NB4 (cell line): ENCODE results near the gene DKC1.
"Not testable (repeated sequence)": the region's sequence is repeated elsewhere in the genome, so short reads cannot be mapped to it uniquely, and the experiment has no call there.

ENCODE experiments used
- DNase-seq: peaks from one replicate; pipeline ENCODE4 v3.0.0; 2010; ENCODE audit warnings: low read depth
- H3K4me3 ChIP-seq: one replicate; pipeline ENCODE4 v1.5.1; 2011; ENCODE audit warnings: mild to moderate bottlenecking, low read depth, low read length, moderate library complexity
- MYC ChIP-seq: IDR thresholded peaks from 2 replicates; pipeline ENCODE4 v1.6.1; 2011; ENCODE audit warnings: low read depth, low read length
- POLR2A ChIP-seq: IDR thresholded peaks from 2 replicates; pipeline ENCODE4 v1.6.1; 2011; ENCODE audit warnings: mild to moderate bottlenecking; ENCODE audit not compliant: insufficient read length; ENCODE audit errors: extremely low read depth
- TF ChIP-seq, protein P1 (sequence below): IDR thresholded peaks from one replicate; pipeline ENCODE4 v1.5.1; 2012; ENCODE audit warnings: low read depth, low read length
- TF ChIP-seq, protein P2 (sequence below): IDR thresholded peaks from 2 replicates; pipeline ENCODE4 v1.6.1; 2011; ENCODE audit warnings: low read depth, low read length

The DKC1 gene

DNA sequence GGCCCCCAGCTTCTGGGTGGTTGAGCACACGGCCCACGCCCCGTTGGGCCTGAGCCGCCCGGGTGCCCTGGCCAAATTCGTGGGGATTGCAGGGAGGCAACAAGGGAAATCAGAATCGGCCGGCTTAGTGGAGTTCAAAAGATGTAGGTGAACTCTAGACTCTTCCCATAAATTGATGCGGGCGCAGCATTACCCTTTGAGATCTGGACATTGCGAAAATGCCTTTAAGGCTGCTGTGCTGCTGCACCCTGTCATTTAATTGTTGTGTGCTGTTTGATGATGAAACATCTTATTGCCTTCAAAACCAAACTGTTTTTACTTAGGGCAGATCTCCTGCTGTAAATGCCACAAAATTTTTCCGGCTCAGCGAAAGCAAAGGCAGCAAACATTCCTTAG is 43.0 kb downstream of the DKC1 start:
- peak overlapping the region; percentile 37 for H3K4me3 ChIP-seq
- no peak for DNase-seq
- TF ChIP-seq MYC (no peak), POLR2A (no peak)
- TF ChIP-seq, protein P1, sequence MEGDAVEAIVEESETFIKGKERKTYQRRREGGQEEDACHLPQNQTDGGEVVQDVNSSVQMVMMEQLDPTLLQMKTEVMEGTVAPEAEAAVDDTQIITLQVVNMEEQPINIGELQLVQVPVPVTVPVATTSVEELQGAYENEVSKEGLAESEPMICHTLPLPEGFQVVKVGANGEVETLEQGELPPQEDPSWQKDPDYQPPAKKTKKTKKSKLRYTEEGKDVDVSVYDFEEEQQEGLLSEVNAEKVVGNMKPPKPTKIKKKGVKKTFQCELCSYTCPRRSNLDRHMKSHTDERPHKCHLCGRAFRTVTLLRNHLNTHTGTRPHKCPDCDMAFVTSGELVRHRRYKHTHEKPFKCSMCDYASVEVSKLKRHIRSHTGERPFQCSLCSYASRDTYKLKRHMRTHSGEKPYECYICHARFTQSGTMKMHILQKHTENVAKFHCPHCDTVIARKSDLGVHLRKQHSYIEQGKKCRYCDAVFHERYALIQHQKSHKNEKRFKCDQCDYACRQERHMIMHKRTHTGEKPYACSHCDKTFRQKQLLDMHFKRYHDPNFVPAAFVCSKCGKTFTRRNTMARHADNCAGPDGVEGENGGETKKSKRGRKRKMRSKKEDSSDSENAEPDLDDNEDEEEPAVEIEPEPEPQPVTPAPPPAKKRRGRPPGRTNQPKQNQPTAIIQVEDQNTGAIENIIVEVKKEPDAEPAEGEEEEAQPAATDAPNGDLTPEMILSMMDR, result no peak
- TF ChIP-seq, protein P2, sequence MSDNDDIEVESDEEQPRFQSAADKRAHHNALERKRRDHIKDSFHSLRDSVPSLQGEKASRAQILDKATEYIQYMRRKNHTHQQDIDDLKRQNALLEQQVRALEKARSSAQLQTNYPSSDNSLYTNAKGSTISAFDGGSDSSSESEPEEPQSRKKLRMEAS, result no peak

DNA sequence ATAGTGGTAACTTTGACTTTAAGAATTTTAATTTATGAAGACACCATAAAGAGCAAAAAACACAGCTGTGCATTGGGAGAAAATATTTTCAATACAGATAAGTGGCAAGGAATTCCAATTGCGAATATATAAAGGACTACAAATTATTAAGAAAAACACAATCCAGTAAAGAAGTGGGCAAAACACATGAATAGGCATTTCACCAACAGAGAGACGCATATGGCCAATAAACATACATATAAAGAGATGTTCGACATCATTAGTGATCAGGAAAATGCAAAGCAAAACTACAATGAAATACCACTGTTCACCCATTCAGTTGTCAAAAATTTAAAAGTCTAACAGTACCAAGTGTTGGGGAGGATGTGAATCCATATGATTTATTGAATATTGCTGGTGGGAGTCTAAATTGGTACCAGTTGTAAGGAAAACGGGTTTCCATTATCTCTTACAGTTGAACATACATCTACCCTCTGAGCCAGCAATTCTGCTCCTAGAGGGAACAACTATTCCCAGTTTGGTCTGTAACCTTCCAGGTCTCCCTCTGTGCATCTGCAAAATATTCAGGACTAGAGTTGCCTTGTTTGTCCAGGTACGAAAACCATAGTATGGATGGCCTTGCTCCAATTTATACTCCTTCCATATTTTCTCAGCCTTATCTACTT is 44.3 kb downstream of the DKC1 start:
- no peak overlapping the region for H3K4me3 ChIP-seq
- TF ChIP-seq, protein P1, result no peak
- TF ChIP-seq, protein P2, result no peak
- TF ChIP-seq POLR2A, result no peak
- TF ChIP-seq MYC, result no peak
- DNase-seq, result no peak

DNA sequence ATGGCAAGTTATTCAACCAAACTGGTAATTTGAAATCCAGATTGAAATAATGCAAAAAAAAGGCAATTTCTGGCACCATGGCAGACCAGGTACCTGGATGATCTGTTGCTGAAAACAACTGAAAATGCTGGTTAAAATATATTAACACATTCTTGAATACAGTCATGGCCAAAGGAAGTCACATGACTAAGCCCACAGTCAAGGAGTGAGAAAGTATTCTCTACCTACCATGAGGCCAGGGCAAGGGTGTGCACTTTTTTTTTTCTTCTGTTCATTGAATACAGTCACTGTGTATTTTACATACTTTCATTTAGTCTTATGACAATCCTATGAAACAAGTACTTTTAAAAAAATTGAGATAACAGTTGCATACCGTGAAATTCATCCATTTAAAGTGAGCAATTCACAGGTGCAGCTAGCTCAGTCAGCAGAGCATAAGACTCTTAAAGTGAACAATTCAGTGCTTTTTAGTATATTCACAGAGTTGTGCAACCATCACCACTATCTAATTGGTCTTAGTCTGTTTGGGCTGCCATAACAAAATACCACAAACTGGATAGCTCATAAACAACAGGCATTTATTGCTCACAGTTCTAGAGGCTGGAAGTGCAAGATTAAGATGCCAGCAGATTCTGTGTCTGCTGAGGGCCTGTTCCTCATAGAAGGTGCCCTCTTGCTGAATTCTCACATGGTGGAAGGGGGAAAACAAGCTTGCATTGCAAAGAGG is 47.4 kb downstream of the DKC1 start:
- H3K4me3 ChIP-seq, result no peak overlapping the region
- TF ChIP-seq, protein P1, result no peak
- TF ChIP-seq, protein P2, result peak; percentile 29; the same call in 1 of the 2 replicates
- peak; percentile 42 for DNase-seq

DNA sequence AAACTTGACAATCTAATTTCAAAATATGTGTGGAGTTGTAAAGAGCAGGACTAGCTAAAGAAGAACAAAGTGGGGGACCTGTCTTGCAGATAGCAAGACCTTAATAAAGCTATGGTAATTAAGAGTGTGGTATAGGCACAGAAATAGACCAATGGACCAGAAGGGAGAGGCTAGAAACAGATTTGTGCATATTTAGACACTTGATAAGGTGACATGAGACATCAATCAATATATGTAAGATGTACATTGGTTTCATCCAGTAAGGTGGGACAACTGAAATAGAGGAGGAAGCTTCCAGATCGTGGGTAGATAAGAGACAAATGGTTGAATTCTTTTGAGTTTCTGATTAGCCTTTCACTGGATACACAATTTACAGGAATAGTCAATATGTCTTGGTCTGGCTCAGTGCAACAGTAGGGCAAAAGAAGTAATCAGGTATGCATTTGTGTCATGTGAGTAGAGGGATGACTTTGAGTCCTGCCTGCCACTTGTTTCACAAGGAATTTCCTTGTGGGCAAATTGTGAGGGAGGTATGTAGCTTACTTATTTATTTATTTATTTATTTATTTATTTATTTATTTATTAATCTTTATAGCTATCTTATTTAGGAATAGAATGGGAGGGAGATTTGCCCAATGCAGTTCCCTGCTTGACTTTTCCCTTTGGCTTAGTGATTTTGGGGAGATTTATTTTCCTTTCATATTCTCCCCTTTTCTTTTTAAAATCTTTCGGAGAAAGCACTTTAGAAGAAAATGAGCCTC is 49.9 kb downstream of the DKC1 start:
- no peak overlapping the region for H3K4me3 ChIP-seq
- no peak for DNase-seq
- no peak for TF ChIP-seq POLR2A

DNA sequence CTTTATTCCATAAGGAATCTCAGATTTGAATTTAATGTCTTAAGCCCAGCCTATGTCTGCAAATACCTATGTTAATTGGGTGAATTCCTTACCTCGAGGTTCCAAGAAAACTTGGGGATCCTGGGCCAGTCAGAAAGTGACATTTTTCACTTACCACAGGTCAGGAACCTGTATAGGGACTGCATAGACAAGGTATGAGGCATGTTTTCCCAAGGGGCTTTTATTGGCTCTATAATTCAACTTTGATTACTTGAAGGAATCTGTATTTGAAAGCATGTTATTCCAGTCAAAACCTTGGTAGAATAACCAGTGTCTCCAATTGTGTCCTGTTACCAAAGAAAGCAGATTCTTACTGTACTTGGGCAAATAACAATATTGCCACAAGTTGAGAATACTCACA is 51.1 kb downstream of the DKC1 start:
- TF ChIP-seq POLR2A, result no peak
- TF ChIP-seq, protein P2, result no peak
- TF ChIP-seq MYC, result no peak
- TF ChIP-seq, protein P1, result no peak
- H3K4me3 ChIP-seq, result no peak overlapping the region
- DNase-seq, result no peak

DNA sequence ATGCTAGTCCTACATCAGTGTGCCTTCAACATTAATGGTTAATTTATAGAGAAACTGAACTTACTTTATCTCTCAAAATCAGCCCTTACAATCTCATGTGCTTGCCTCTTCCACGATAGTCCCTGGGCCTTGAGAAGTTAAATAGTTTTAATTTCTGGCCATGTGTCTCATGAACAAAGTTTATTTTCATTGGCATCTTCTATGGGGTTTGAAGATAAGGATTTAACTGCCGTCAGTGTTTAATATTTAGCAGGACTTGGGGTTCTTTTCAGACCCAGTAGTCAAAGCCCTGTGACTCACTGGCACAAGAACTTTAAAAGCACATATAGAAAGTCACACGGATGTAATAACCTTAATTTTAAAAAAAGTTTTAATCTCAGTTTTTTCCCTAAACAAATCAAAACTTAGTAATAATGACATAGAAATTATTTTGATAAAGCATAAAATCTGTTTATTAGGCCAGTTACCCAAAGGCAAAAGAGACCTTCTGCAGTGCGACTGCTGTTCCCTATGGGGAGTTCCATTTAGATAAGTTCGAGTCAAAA is 52.7 kb downstream of the DKC1 start:
- no peak for DNase-seq
- TF ChIP-seq, protein P1, result no peak
- TF ChIP-seq POLR2A, result no peak
- no peak overlapping the region for H3K4me3 ChIP-seq

DNA sequence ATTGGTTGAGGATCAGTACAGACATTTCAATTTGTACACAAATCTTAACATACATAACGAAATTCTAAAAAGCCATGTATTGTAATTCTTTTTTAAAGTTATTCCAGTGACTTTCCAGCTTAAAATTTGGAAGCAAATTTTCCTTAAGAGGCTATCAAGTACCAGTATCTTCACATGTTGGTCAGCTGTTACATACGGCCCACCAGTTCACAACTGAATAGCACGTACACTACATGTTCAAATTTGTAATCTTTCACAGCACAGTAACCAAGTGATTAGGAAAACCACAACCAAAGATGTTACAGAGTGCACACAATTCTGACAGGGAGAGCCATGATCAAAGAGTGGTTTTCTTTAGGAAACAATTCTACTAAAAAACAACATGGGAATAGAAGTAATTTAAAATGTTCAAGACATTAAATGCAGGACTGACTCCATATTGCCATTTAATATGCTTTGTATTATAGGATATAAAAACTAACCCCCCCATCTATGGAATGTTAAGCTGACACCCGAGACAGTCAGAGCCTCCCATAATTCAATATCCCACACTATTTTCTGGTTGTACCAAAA is 53.7 kb downstream of the DKC1 start:
- DNase-seq, H3K4me3 ChIP-seq: not testable (repeated sequence)

DNA sequence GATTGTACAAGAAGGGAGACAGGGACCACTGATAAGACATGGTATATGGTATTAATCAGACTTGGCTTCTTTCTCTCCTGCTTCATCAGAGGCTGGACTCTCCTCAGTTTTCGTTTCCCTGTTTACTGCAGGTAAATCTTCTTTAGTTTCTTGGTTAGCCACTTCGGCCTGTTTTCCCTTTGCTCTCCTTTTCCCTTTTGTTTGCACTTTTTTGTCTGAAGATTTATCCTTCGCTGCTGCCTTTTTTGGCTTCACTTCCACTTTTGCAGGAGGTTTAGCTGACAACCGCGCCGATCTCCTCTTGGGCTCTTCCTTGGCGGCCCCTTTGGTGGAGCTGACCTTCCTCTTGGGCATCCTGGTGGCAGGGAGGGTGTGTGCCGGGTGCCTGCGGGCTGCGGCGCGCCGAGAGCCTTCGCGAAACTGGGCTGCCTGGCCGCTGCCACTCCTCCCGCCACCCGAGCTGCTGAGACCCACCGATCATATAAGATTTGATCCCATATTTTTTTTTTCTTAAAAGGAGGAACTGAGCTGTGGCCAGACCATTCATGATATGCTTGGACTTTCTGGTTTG is 54.5 kb downstream of the DKC1 start:
- not testable (repeated sequence) for H3K4me3 ChIP-seq, DNase-seq
